NCI-H2227 (cell line): ENCODE measurements around the gene KCNMB1.

Experiments used
- DNase-seq: peaks from one replicate; lab custom pipeline; 2025; ENCODE audit not compliant: unreplicated experiment; lab: John Stamatoyannopoulos, UW

Gene KCNMB1

DNA sequence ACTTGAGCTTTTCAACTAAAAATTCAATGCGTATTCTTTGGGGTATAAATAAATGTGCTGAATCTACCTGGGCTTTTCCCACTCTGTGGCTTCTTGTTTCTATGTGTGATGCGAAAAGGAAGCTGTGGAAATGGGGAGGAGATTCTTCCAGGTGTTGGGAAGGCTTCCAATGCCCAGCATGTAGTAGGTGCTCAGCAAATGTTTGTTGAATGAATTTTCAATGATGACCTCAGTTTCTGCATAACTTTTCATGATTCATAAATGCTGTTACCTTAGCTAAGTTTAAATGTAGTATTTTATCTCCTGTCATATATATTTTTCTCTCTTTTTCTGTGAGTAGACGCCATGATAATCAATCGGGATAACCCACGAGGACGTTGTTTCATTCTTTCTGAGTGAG is 25.6 kb upstream of the KCNMB1 start:
- DNase-seq = no peak

DNA sequence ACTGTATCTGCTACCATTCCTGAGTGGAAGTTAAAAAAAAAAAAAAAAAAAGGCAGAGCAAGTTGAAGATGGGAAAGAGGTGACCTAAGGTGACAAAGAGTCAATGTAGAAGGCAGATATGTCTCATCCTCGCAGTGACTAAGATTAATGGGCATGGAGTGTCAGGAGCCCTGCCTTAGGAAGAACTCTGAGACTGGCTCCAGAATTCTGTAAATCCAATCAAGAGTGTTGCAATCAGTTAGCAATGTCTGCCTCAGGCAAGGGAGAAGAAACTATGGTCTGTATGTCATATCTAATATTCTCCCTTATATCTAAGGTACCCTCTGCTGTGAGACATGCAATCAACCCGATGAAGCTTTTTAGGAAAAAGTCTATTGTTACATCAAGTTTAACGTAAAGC is 24.7 kb upstream of the KCNMB1 start:
- DNase-seq = no peak

DNA sequence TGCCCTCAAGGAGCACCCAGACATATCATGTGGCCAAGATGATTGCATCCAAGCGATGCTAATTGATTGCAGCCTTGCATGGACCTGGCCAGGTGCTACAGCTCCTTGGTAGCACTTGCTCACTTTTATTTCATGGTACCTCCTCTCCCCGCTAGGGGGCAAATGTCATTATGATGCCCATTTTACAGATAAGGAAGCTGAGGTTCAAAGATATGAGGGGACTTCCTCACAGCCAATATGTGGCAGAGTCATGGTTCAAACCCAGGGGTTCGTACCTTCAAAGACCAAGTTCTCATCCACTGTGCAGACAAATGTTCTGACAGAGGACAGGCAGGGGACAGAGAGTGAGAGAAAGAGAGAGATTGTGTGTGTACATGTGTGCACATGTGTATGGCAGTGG is 21.9 kb upstream of the KCNMB1 start:
- no peak for DNase-seq

DNA sequence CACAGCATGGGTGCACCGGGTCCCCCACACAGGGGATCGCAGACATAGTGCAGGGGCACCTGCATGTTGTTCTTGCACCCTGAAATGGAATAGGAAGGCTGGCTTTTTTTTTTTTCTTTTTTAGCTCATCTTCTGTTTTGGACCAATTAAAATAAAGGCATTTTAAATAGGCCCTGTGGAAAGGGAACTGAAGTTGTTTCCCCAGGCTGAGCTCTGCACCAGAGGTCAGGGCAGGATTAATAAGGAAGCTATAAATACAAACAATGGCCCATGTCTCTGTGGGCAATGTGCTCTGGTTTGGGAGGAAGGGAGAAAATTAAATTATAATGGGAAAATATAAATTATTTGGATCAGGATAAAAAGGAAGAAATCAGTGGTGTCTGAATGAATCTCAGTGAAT is 21.2 kb upstream of the KCNMB1 start:
- DNase-seq = no peak

DNA sequence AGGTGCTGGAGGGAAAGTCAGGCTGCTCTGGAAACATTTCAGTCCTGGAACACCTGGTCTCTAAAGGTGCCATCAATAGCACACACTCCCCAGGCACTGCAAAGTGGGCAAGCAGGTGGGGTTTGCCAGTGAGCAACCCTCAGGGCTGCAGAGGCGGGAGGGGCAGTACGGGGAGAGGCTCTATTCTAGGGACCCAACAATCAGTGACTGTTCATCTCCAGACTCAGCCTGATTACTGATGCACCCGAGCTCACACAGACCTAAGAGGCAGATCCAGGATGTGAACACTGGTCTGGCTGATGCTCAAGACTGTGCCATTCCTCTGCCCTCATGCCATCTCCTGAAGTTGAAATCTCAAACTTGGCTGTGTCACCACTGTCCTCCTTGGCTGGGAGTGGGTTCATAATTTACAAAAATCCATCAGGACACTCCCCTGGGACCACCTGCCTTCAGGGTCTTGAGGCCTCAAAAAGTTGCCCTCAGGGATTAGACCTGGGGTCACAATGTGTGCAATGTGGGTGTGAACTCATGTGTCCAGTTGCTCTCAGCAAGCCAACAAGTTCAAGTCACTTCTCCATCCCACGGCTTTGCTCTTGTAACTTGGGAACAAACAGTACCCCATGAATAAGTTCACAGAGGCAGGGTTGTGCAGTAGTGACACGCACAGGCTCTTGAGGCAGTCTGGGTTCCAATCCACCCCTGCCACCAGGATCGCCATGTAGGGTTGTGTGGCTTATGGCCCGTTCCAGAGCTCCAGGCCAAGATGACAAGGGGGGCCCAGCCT is 19.9 kb upstream of the KCNMB1 start:
- no peak for DNase-seq

DNA sequence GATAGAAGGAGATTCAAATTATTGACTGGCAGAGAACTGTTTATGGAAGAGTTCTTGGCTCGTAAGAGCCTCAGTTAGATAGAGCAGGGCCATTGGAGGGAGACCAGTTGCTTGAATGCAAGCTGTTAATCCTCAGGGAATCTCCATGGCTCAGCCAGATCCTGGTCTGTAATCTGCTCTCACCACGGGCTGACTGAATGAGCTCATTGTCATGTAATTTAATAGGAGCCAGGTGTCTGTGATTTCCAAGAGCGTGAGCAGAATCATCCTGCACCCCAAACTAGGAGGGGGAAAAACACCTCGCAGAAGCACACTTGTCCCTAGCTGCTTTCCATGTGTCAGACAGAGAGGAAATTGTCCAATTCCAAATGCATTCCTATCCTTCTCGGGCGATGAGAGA is 19.1 kb upstream of the KCNMB1 start:
- peak; percentile 17 for DNase-seq

DNA sequence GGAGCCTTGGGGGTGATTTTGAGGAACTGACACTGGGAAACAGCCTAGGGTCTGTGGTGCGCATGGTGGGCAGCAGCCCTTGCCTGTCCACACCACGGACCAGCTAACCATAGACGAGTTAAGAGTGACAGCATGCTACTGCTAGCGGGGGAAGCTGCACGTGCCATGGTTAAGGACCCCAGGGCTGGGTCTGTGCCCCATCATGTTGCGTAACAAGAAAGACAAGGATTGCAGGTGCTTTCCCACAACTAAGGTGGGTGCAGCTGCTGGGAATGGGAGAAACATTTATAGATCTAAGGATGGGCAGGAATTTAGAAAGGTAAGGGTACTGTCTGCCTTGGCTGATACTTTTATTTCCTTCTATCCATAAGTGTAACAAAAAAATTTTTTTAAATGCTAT is 17.9 kb upstream of the KCNMB1 start:
- no peak for DNase-seq

DNA sequence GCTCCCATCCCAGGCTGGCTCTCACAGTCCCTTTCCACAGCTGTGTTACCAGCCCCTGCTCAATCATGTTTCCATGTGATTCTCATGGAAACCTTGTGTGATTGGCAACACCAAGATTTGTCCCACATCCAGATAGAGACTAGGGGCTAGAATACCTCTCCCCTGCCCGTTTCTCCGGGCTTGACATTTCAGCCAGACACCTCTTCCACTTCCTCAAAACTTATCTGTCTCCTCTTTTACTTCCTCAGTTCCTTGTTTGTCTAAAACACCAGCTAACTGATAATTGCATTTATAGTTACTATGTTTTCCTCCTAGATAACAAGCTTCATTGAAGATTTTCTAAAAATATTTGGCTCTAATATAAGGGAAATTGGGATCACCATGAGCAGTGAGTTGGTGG is 16.6 kb upstream of the KCNMB1 start:
- no peak for DNase-seq

DNA sequence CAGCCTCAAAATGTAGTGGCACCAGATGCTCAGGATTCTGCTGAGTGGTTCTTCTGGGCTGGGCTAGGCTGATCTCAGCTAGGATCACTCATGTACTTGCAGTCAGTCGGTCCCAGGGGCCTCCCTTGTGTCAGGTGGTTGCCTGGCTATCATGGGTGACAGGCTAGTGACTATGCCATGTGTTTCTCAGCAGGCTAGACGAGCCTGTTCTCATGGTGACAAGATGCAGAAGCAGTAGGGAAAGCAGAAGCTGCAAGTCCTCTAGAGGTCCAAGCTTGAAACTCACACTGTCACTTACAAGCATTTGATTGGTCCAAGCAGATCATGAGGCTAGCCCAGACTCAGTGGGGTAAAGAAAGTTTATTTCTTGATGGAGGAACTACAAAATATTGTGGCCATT is 15.2 kb upstream of the KCNMB1 start:
- DNase-seq = no peak

DNA sequence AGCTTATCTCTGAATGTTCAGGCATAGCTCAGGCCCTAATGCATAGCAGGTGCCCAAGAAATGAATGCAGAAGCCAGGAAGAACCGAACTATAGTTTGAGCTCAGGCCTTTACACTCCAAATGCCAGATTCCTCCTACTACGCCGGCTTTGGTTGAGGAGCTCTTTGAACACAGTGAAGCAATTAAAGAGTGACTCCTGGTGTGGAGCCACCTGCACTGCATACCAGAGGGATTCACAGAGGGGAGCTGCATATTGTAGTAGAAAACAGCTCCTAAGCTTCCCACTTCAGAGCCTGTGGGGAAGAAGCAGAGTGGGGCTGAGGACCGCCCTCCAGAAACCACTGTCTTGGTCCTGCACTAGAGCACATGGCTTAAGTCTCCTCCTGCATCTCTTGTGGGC is 14.5 kb upstream of the KCNMB1 start:
- no peak for DNase-seq

DNA sequence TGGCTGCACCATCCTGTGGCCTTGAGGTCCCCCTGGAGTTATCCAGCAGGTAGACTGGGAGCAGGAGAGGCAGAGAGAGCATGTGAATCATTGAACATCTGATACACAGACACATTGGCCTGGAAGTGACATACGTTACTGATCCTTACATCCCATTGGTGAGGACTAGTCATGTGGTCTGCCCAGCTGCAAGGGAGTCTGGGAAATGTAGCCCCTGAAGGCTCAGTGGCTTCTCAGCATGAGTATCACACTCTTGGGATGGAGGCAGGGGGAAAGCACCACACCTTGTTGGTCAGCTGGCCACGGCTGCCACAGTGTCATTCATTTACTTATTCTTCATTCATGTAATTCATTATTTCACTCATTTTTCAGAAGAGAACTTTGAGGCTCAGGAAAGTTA is 13.3 kb upstream of the KCNMB1 start:
- no peak for DNase-seq

DNA sequence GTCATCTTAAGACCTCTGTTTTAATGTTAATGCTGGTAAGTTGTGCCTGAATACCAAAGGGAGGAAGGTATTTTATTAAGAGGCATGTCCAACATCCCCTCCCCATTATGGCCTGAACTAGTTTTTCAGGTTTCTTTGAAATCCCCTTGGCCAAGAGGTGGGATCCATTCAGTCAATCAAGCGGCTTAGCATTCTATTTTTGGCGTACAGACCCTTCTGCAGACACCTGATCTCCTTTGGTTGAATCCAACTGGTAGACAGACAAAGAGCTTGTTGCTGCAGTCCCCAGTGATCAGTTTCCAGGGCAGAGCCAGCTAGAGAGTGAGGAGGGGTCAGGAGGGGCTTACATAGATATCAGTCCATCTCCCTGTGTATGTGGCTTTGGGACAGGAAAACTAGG is 7.9 kb upstream of the KCNMB1 start:
- no peak for DNase-seq

DNA sequence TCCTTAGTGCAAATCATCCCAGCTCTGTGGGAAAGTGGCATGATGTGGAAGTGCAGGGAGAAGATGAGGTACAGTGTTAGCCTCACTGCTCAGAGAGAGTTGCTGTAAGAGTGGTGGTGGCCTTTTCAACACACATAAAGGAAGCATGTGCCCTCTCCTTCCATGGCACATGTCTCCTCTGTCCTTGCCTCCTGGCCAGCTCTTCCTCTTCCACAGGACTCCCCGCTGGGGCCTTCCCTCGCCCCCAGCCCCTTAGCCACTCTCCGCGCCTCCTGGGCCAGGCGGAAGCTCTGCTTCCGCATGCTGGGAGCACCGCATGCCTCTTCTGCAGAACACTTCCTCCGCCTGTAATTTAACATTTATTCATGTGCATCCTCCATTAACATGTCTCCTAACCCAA is 4.8 kb upstream of the KCNMB1 start:
- DNase-seq = no peak

DNA sequence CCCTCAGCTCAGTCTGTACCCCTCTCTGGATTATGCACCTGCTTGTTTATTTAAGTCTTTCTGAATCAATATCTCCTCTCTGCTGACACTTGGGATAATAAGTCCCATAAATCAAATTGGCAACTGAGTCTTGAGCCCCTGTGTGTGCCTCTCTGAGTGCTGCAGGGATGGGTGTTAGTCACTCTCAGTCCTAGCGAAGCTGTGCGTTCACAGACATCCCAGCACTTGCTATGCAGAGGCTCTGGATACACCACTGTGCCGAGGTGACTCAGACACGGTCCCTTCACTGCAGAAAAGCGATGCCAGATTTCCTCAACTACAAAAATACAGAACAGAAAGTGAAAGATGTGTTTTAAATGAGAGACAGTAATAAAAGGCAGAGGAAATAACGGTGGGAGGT is 4.1 kb upstream of the KCNMB1 start:
- no peak for DNase-seq

DNA sequence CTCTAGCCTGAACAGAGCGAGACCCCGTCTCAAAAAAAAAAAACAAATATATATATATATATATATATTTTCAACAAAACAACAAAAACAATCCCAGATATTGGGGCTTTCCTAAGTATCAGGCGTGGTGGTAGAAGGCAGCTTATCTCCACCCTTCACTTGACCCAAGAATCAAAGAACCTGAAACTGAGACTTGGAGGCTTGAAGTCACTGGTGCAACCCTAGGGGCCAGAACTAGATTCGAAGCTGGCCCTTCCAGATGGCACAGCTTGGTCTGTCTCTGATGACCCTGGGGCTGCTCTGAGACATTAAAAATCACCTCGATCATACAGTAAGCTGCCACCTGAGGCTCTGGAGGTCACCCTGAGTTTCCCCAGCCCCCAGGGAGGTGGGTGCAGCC is 1.3 kb upstream of the KCNMB1 start:
- DNase-seq = no peak

DNA sequence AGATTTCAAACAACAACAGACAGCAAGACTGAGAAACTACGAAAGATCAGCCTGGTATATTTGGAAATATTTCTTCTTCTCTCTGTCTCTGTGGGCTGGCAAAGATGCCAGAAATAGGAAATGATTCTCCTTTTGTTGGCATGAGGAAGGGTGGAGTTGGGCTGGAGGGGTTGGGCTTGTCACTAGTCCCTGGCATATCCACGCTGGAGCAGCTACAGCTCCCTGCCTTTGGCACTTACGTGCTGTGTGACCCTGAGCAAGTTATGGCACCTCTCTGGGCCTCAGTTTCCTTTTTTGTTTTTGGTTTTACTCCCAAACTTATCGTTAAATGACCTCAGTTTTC is 354 bp upstream of the KCNMB1 start:
- no peak for DNase-seq

DNA sequence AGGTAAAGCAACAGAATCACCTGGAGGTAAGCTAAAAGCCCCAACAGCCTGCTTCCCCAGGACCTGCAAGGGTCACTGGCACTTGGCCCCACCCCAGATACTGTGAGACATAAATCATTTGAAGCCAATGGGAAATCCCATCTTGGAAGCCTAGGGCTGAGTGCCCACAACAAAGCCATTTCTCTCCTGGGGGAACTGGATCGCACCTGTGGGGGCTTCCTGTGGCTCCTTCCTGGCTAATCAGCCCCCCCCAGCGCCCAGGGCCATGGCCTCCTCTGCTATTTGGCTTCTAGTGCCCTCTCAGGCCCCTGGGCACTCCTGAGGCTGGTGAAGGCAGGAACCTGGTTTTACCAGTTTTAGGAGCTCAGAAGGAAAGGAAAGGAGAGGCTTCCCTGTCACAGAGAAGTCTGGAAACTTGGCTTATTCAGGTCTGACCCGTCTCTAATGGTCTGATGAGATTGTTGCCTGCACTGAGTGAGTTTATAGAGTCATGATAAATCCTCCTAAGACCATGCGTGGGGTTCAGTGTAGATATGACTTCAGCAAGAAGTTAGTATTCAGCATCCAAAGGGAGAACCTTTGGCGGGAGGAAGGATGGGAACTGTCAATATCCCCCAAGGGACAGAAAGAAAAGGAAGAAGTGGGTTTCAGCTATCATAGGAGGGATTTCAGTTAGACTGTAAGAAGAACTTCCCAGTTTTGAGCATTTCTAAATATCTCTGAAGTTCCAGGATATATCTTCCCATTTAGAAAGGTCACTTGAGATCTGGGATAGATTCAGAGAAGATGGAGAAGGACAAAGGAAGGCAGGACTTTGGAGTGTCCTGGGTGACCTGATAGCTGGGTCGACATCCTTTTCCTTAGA is 1.2 kb downstream of the KCNMB1 start:
- no peak for DNase-seq

DNA sequence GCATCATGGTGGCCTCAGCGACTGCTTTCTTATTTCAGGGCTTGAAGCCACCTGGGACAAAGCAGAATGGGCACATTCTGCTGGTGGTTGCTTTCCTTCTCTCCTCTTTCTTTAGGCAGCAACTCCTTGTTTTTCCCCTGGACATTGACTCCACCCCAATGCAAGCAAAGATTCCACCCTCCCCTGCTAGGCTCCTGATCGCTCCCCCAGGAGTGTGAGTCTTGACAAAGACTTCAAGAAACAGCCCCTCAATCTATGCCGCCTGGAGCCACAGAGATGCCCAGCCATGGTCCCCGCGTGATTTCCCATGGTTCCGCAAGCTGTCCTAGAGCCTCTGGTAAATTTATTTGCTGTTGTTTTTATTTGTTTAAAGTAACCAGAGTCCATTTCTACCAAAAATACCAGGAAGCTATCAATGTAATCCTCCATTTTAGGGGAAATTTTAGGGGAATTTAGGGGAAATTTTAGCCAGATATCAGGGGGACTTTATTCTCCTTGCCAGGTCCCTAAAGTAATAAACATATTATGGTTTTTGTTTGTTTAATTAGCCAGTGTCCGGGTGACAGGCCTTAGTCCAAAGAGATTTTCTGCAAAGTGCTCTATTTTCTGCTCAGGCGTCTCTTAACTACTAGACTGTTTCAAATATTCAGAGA is 2.3 kb downstream of the KCNMB1 start:
- DNase-seq = no peak

DNA sequence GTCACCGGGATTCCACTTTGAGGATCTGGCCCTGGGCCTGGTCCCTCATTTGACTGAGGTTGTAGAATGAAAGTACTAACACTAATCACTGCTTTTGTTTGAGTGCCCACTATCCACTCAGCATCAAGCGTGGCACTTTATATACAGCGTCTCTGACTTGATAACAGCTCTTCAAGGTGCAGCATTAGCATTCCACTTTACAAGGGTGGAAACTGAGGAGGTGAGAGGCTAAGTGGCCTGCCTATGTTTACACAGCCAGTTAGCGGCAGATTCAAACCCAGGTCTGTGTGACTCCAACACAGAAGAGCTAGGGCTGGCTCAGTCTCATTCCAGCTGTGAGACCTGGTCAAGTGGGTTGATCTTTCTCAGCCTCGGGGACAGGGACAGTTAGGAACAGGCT is 5.9 kb downstream of the KCNMB1 start:
- no peak for DNase-seq

DNA sequence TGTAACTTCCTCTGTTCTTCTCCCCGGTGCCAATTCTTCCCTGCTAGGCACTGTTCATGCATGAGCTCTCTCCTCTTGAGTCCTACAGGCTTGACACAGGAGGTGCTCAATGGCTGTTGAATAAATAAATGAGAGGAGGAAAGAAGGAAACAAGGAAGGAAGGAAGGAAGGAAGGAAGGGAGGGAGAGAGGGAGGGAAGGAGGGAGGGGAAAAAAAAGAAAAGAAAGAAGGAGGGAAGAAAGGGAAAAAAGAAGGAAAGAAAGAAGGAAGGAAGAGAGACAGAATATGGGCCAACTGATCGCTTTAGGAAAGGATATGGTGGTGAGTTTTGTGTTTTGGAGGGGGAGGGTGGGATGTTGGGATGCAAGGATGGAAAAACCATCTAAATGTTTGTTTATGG is 6.4 kb downstream of the KCNMB1 start:
- DNase-seq = no peak

DNA sequence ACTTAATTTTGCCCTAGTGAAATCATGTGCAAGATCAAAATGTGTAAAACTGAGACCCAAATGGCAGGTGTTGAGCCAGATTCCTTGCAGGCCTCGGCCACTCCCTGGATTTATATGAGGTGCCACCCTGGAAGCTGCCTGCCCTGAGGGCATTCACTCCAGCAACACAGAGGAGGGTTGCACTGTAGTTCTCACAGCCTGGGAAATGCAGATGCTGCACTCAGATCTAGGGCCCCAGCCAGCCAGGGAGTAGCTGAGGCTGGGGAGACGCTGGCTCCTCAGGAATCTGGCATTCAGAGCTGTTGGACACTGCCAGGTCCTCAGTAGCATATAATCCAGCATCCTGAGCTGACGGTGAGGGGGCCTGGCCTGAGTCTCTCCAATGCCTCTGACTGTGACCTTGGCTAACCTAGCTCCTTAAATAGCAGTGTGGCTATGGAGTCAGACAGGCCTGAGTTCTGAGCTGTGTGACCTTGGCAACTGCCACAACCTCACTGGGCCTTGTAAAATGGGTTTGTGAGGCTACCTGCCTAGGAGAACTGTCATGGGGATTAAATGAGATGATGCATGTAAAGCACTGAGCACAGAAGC is 8.7 kb downstream of the KCNMB1 start:
- no peak for DNase-seq

DNA sequence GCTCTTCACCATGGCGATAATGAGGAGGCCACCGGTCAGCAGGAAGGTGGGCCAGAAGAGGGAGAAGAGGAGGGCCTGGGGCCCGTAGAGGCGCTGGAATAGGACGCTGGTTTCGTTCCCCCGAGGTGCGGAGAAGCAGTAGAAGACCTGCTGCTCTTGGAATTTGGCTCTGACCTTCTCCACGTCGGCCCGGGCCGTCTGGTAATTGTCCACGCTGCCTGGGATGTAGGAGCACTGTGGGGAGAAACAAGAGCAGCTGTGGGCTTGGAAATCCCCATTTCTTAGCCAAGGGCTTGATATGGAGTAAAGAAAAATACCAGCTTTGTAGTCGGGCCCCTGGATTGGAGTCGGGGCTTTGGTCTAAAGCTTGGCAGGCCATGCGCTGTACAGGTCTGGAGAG is 10.4 kb downstream of the KCNMB1 start:
- no peak for DNase-seq
